WTC11 (cell line): ENCODE measurements around the gene JUP. TPM values are rescaled to one million over a fixed set of nuclear protein-coding genes. Genes with fewer than 3 reads are reported as not detected.
A peak's percentile ranks its signal among the peaks of the same experiment; 100 is the strongest.

Experiments
- ATAC-seq: fragments of 200-7000 bp; cut with Tn5 transposase; 2 replicates; pipeline ENCODE4 v1.10.0; 2021; ENCODE audit warnings: mild to moderate bottlenecking, moderate library complexity
- CTCF ChIA-PET: fragments of 300-600 bp; sonication (Branson Sonifier 250); formaldehyde crosslinking; loops from one replicate; lab custom pipeline; 2021; ENCODE audit warnings: antibody characterized with exemption; lab: Charles Lee
- POLR2A ChIA-PET: fragments of 350-600 bp; sonication (Branson Sonifier 250); formaldehyde crosslinking; loops from one replicate; lab custom pipeline; 2021; ENCODE audit warnings: antibody characterized with exemption; lab: Charles Lee
- DNase-seq: peaks from one replicate; pipeline ENCODE4 v3.0.0; 2021; ENCODE audit warnings: low spot score
- H3K27ac Mint-ChIP-seq: 2 replicates; pipeline ENCODE4 v1.8.0; 2021; ENCODE audit warnings: mixed read lengths
- H3K27me3 Mint-ChIP-seq: 2 replicates; pipeline ENCODE4 v1.8.0; 2021; ENCODE audit warnings: low read depth, mild to moderate bottlenecking, moderate library complexity, mixed read lengths
- H3K36me3 Mint-ChIP-seq: 2 replicates; pipeline ENCODE4 v1.8.0; 2021; ENCODE audit warnings: mixed read lengths
- H3K4me1 Mint-ChIP-seq: 2 replicates; pipeline ENCODE4 v1.8.0; 2022; ENCODE audit warnings: mixed read lengths
- H3K4me3 Mint-ChIP-seq: 2 replicates; pipeline ENCODE4 v1.8.0; 2021; ENCODE audit warnings: mild to moderate bottlenecking, moderate library complexity, mixed read lengths
- H3K9me3 Mint-ChIP-seq: 2 replicates; pipeline ENCODE4 v1.8.0; 2021; ENCODE audit warnings: mixed read lengths
- CBFB ChIP-seq: sonication (generic); formaldehyde crosslinking; IDR thresholded peaks from 2 replicates; pipeline ENCODE4 v1.8.1; 2022; ENCODE audit warnings: mild to moderate bottlenecking, low read depth, missing genetic modification reagents
- CREM ChIP-seq: sonication (generic); formaldehyde crosslinking; IDR thresholded peaks from 2 replicates; pipeline ENCODE4 v1.8.1; 2022; ENCODE audit warnings: mild to moderate bottlenecking, missing genetic modification reagents, moderate library complexity
- FOXJ3 ChIP-seq: sonication (generic); formaldehyde crosslinking; IDR thresholded peaks from 2 replicates; pipeline ENCODE4 v1.9.0; 2021; ENCODE audit warnings: missing genetic modification reagents, mild to moderate bottlenecking, borderline replicate concordance
- FOXP1 ChIP-seq: sonication (generic); formaldehyde crosslinking; IDR thresholded peaks from 2 replicates; pipeline ENCODE4 v1.8.0; 2022; ENCODE audit warnings: missing genetic modification reagents, mild to moderate bottlenecking, moderate library complexity, borderline replicate concordance
- GRHL2 ChIP-seq: fragments of 250-450 bp; sonication (Bioruptor Pico); IDR thresholded peaks from 2 replicates; pipeline ENCODE4 v1.8.0; 2022; ENCODE audit warnings: mild to moderate bottlenecking, moderate library complexity; ENCODE audit not compliant: insufficient replicate concordance, severe bottlenecking
- JAZF1 ChIP-seq: fragments of 250-450 bp; sonication (Bioruptor Pico); IDR thresholded peaks from 2 replicates; pipeline ENCODE4 v1.9.0; 2021; ENCODE audit warnings: moderate library complexity, mild to moderate bottlenecking, inconsistent platforms
- JUN ChIP-seq: sonication (generic); formaldehyde crosslinking; IDR thresholded peaks from 2 replicates; pipeline ENCODE4 v1.8.0; 2023; ENCODE audit warnings: mild to moderate bottlenecking, missing genetic modification reagents
- NFATC4 ChIP-seq: fragments of 250-450 bp; sonication (Bioruptor Pico); IDR thresholded peaks from 2 replicates; pipeline ENCODE4 v1.9.0; 2021; ENCODE audit warnings: mild to moderate bottlenecking
- NR3C1 ChIP-seq: sonication (generic); formaldehyde crosslinking; conservative IDR thresholded peaks from 2 replicates; pipeline ENCODE4 v1.8.1; 2023; ENCODE audit warnings: low read depth, mild to moderate bottlenecking, missing genetic modification reagents
- PRRX2 ChIP-seq: fragments of 250-450 bp; sonication (Bioruptor Pico); IDR thresholded peaks from 2 replicates; pipeline ENCODE4 v1.8.0; 2021; ENCODE audit warnings: mild to moderate bottlenecking
- SMAD3 ChIP-seq: sonication (generic); formaldehyde crosslinking; IDR thresholded peaks from 2 replicates; pipeline ENCODE4 v1.8.0; 2022; ENCODE audit warnings: missing genetic modification reagents, mild to moderate bottlenecking, borderline replicate concordance
- TEAD1 ChIP-seq: sonication (generic); formaldehyde crosslinking; IDR thresholded peaks from 2 replicates; pipeline ENCODE4 v1.8.0; 2022; ENCODE audit warnings: mild to moderate bottlenecking, missing genetic modification reagents
- ZNF423 ChIP-seq: fragments of 250-450 bp; sonication (Bioruptor Pico); IDR thresholded peaks from 2 replicates; pipeline ENCODE4 v2.1.2; 2022; ENCODE audit warnings: mild to moderate bottlenecking, moderate library complexity
- total RNA-seq: library from RNA; stranded (reverse); gene quantifications from 3 replicates; pipeline ENCODE4 v1.2.3, GENCODE V29; 2021
- TF ChIP-seq, protein P1 (sequence below): sonication (generic); formaldehyde crosslinking; IDR thresholded peaks from 2 replicates; pipeline ENCODE4 v1.8.1; 2022; ENCODE audit warnings: missing genetic modification reagents, borderline replicate concordance
- TF ChIP-seq, protein P2 (sequence below): sonication (generic); formaldehyde crosslinking; IDR thresholded peaks from 2 replicates; pipeline ENCODE4 v1.8.0; 2022; ENCODE audit warnings: mild to moderate bottlenecking, missing genetic modification reagents
- TF ChIP-seq, protein P3 (sequence below): fragments of 250-450 bp; sonication (Bioruptor Pico); conservative IDR thresholded peaks from 2 replicates; pipeline ENCODE4 v1.9.0; 2021; ENCODE audit warnings: mild to moderate bottlenecking
- TF ChIP-seq, protein P4 (sequence below): sonication (generic); formaldehyde crosslinking; IDR thresholded peaks from 2 replicates; pipeline ENCODE4 v1.8.1; 2022; ENCODE audit warnings: low read depth, mild to moderate bottlenecking, moderate library complexity, missing genetic modification reagents, borderline replicate concordance
- TF ChIP-seq, protein P5 (sequence below): sonication (generic); formaldehyde crosslinking; IDR thresholded peaks from 2 replicates; pipeline ENCODE4 v1.8.0; 2022; ENCODE audit warnings: mild to moderate bottlenecking, missing genetic modification reagents
- TF ChIP-seq, protein P6 (sequence below): sonication (generic); formaldehyde crosslinking; IDR thresholded peaks from 2 replicates; pipeline ENCODE4 v1.8.1; 2023; ENCODE audit warnings: mild to moderate bottlenecking, missing genetic modification reagents, borderline replicate concordance
- TF ChIP-seq, protein P7 (sequence below): sonication (generic); formaldehyde crosslinking; IDR thresholded peaks from 2 replicates; pipeline ENCODE4 v1.8.1; 2022; ENCODE audit warnings: mild to moderate bottlenecking, missing genetic modification reagents, moderate library complexity, borderline replicate concordance

The JUP gene
- total RNA-seq, 1 experiment from 2014 or later: 103 TPM

DNA sequence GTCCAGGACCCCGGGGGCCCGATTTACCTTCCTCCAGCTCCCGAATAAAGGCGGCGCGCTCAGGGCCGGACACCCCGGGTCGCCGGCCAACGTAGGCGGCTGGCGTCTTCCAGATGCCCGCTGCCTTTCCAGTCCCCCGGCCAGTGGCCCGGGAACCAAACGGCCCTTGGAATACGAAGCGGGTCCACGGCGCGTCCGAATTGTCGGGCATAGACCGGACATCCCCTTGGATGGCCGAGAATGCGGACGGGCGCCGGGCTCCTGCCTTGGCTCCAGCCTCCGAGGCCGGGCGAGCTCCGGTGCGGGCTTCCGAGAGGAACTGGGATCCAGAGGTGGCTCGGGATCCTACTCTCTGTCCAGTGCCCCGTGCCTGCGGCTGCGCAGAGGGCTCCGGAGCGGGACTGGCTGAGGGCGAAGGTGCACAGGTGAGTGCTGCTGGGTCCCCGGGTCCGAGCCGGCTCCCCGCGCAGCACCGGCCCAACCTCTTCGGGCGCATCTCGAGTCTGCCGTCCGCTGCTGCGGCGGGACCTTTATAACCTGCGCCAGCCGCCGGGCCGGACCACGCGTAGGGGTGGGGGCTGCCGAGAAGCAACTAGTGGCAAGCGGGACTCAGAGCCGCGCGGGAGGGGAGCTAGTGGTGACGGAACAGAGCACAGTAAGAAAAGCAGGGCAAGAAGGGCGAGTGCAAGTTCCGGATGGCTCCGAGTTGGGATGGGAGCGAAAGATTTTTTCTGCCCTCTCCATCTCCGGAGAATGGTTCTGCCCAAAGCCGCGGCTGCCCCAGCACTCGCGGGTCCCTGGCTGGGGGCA, 52.2 kb downstream of the JUP start, which contains the start of gene HAP1:
Gene HAP1 (minus strand): TSS at position 505 of the 810 bp plus-strand sequence. CDS start 9 bp downstream, at position 496.
- POLR2A ChIA-PET: interaction anchor here (0.7 to 3.4 kb wide), 4 partner anchors 10 to 185 kb away, joined by 3 to 15 read pairs (median 4); partner anchors contain the start of genes ACLY, FKBP10 and JUP
- Mint-ChIP-seq H3K4me3 (peak within 1 kb of the TSS; percentile 75), H3K9me3 (no peaks in the 10 kb centered on the region), H3K27ac (peak within 1 kb of the TSS; percentile 49; the same call in 1 of the 2 replicates), H3K36me3 (no peaks in the 10 kb centered on the region), H3K27me3 (peaks cover 76% of the 10 kb centered on the region), H3K4me1 (peaks cover 20% of the 10 kb centered on the region)
- peak; percentile 63 for ATAC-seq
- CTCF ChIA-PET: interaction anchor here (0.7 to 3.9 kb wide), 3 partner anchors 14 to 67 kb away, joined by 4 to 37 read pairs (median 8); partner anchors contain the start of gene JUP
- peak; percentile 78 for DNase-seq
- 0 out of 2 replicates have a peak, but pooled peaks have one; percentile 36 for TF ChIP-seq PRRX2 (CRISPR knock-in tag)
- peak; percentile 49 for TF ChIP-seq TEAD1
- no peak for TF ChIP-seq GRHL2
- no peak for TF ChIP-seq JUN
- TF ChIP-seq CBFB: peak; percentile 84; the same call in 1 of the 2 replicates
- TF ChIP-seq FOXP1 (CRISPR knock-in tag): peak; percentile 84; the same call in 1 of the 2 replicates
- no peak for TF ChIP-seq NR3C1 (CRISPR knock-in tag)
- TF ChIP-seq CREM (CRISPR knock-in tag): 0 out of 2 replicates have a peak, but pooled peaks have one; percentile 41
- TF ChIP-seq, protein P1, sequence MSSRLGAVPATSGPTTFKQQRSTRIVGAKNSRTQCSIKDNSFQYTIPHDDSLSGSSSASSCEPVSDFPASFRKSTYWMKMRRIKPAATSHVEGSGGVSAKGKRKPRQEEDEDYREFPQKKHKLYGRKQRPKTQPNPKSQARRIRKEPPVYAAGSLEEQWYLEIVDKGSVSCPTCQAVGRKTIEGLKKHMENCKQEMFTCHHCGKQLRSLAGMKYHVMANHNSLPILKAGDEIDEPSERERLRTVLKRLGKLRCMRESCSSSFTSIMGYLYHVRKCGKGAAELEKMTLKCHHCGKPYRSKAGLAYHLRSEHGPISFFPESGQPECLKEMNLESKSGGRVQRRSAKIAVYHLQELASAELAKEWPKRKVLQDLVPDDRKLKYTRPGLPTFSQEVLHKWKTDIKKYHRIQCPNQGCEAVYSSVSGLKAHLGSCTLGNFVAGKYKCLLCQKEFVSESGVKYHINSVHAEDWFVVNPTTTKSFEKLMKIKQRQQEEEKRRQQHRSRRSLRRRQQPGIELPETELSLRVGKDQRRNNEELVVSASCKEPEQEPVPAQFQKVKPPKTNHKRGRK (CRISPR knock-in tag): no peak
- TF ChIP-seq FOXJ3 (CRISPR knock-in tag): no peak
- TF ChIP-seq, protein P2, sequence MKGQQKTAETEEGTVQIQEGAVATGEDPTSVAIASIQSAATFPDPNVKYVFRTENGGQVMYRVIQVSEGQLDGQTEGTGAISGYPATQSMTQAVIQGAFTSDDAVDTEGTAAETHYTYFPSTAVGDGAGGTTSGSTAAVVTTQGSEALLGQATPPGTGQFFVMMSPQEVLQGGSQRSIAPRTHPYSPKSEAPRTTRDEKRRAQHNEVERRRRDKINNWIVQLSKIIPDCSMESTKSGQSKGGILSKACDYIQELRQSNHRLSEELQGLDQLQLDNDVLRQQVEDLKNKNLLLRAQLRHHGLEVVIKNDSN (CRISPR knock-in tag): 0 out of 2 replicates have a peak, but pooled peaks have one; percentile 6
- TF ChIP-seq SMAD3 (CRISPR knock-in tag): no peak
- TF ChIP-seq, protein P3, sequence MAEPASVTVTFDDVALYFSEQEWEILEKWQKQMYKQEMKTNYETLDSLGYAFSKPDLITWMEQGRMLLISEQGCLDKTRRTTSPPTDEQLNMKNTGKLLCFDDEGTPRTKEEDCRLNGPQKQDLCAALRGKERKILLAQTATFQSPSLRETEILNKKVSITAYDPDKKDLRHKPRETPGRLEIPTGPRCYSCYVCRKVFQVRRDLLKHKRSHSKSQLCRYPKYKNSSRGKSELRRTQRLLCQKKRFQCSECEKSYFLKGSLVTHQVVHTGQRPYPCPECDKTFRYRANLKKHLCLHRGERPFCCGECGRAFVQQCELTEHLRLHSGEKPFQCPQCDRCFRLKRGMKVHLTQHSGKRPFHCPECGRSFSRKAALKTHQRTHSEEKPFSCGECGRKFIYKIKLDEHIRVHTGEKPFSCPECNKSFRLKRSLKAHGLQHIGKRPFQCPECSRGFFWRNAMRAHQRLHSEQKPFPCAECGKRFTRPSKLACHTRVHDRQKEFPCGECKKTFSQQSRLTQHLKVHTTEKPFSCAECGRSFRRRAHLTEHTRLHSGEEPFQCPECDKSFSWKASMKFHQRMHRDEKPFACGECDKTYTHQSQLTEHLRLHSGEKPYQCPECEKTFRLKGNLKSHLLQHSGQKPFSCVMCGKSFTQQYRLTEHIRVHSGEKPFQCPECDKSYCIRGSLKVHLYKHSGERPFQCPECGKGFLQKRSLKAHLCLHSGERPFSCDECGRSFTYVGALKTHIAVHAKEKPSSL (CRISPR knock-in tag): no peak
- TF ChIP-seq NFATC4 (CRISPR knock-in tag): no peak
- TF ChIP-seq, protein P4, sequence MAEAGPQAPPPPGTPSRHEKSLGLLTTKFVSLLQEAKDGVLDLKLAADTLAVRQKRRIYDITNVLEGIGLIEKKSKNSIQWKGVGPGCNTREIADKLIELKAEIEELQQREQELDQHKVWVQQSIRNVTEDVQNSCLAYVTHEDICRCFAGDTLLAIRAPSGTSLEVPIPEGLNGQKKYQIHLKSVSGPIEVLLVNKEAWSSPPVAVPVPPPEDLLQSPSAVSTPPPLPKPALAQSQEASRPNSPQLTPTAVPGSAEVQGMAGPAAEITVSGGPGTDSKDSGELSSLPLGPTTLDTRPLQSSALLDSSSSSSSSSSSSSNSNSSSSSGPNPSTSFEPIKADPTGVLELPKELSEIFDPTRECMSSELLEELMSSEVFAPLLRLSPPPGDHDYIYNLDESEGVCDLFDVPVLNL (CRISPR knock-in tag): 0 out of 2 replicates have a peak, but pooled peaks have one; percentile 20
- TF ChIP-seq, protein P5, sequence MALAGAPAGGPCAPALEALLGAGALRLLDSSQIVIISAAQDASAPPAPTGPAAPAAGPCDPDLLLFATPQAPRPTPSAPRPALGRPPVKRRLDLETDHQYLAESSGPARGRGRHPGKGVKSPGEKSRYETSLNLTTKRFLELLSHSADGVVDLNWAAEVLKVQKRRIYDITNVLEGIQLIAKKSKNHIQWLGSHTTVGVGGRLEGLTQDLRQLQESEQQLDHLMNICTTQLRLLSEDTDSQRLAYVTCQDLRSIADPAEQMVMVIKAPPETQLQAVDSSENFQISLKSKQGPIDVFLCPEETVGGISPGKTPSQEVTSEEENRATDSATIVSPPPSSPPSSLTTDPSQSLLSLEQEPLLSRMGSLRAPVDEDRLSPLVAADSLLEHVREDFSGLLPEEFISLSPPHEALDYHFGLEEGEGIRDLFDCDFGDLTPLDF: no peak
- no peak for TF ChIP-seq ZNF423 (CRISPR knock-in tag)
- TF ChIP-seq JAZF1 (CRISPR knock-in tag): no peak
- TF ChIP-seq, protein P6, sequence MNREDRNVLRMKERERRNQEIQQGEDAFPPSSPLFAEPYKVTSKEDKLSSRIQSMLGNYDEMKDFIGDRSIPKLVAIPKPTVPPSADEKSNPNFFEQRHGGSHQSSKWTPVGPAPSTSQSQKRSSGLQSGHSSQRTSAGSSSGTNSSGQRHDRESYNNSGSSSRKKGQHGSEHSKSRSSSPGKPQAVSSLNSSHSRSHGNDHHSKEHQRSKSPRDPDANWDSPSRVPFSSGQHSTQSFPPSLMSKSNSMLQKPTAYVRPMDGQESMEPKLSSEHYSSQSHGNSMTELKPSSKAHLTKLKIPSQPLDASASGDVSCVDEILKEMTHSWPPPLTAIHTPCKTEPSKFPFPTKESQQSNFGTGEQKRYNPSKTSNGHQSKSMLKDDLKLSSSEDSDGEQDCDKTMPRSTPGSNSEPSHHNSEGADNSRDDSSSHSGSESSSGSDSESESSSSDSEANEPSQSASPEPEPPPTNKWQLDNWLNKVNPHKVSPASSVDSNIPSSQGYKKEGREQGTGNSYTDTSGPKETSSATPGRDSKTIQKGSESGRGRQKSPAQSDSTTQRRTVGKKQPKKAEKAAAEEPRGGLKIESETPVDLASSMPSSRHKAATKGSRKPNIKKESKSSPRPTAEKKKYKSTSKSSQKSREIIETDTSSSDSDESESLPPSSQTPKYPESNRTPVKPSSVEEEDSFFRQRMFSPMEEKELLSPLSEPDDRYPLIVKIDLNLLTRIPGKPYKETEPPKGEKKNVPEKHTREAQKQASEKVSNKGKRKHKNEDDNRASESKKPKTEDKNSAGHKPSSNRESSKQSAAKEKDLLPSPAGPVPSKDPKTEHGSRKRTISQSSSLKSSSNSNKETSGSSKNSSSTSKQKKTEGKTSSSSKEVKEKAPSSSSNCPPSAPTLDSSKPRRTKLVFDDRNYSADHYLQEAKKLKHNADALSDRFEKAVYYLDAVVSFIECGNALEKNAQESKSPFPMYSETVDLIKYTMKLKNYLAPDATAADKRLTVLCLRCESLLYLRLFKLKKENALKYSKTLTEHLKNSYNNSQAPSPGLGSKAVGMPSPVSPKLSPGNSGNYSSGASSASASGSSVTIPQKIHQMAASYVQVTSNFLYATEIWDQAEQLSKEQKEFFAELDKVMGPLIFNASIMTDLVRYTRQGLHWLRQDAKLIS (CRISPR knock-in tag): 0 out of 2 replicates have a peak, but pooled peaks have one; percentile 59
- TF ChIP-seq, protein P7, sequence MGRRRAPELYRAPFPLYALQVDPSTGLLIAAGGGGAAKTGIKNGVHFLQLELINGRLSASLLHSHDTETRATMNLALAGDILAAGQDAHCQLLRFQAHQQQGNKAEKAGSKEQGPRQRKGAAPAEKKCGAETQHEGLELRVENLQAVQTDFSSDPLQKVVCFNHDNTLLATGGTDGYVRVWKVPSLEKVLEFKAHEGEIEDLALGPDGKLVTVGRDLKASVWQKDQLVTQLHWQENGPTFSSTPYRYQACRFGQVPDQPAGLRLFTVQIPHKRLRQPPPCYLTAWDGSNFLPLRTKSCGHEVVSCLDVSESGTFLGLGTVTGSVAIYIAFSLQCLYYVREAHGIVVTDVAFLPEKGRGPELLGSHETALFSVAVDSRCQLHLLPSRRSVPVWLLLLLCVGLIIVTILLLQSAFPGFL (CRISPR knock-in tag): no peak
